Prostate gland (tissue), 2 donors: ENCODE data around the gene BPIFB2.

ENCODE experiments used
- CTCF ChIP-seq, 4 experiments: fragments of 200-600 bp in 2 of 4; fragments of 450-650 bp in 2 of 4; sonication (generic) in 2 of 4; IDR thresholded peaks; 1 replicate in 3 of 4; 2 replicates in 1 of 4; pipeline ENCODE4 v1.5.1; 2016 to 2019; ENCODE audit warnings: antibody characterized with exemption in 4 of 4, mild to moderate bottlenecking in 2 of 4, moderate library complexity in 2 of 4
- POLR2AphosphoS5 ChIP-seq: sonication (generic); formaldehyde crosslinking; IDR thresholded peaks from one replicate; pipeline ENCODE4 v1.6.1; 2017; ENCODE audit warnings: antibody characterized with exemption

GRCh38 chr20:33062105-33062824 lies 54.8 kb downstream of the BPIFB2 start:
- TF ChIP-seq POLR2AphosphoS5: no peak
- no peak for TF ChIP-seq CTCF (IDR thresholded peaks at IDR 0.05)
